SH-SY5Y (cell line): ENCODE measurements around the gene MYO1E.

ENCODE experiments used
- GATA2 ChIP-seq: IDR thresholded peaks from 2 replicates; pipeline ENCODE4 v1.6.1; 2011; ENCODE audit warnings: mild to moderate bottlenecking, low read depth, low read length
- GATA3 ChIP-seq: IDR thresholded peaks from 2 replicates; pipeline ENCODE4 v1.6.1; 2011; ENCODE audit warnings: low read depth, mild to moderate bottlenecking, low read length, moderate library complexity

GRCh38 chr15:59340325-59340724, 32.3 kb downstream of the MYO1E start:
- TF ChIP-seq GATA2 = no peak
- no peak for TF ChIP-seq GATA3
